Testis (tissue), 2 donors: ENCODE results near the gene C17orf100.

ENCODE experiments used
- POLR2A ChIP-seq: fragments of 450-650 bp; IDR thresholded peaks from one replicate; pipeline ENCODE4 v1.6.1; 2017; ENCODE audit warnings: antibody characterized with exemption, mild to moderate bottlenecking, moderate library complexity
- TF ChIP-seq, protein P1 (sequence below), 3 experiments: fragments of 450-650 bp in 2 of 3; fragments of 200-600 bp in 1 of 3; sonication (generic) in 1 of 3; IDR thresholded peaks; one replicate each; pipeline ENCODE4 v1.5.1; 2016 to 2019; ENCODE audit warnings: antibody characterized with exemption in 3 of 3, mild to moderate bottlenecking in 2 of 3, moderate library complexity in 1 of 3

GRCh38 chr17:6670999-6671398, 19.4 kb downstream of the C17orf100 start:
- TF ChIP-seq, protein P1, sequence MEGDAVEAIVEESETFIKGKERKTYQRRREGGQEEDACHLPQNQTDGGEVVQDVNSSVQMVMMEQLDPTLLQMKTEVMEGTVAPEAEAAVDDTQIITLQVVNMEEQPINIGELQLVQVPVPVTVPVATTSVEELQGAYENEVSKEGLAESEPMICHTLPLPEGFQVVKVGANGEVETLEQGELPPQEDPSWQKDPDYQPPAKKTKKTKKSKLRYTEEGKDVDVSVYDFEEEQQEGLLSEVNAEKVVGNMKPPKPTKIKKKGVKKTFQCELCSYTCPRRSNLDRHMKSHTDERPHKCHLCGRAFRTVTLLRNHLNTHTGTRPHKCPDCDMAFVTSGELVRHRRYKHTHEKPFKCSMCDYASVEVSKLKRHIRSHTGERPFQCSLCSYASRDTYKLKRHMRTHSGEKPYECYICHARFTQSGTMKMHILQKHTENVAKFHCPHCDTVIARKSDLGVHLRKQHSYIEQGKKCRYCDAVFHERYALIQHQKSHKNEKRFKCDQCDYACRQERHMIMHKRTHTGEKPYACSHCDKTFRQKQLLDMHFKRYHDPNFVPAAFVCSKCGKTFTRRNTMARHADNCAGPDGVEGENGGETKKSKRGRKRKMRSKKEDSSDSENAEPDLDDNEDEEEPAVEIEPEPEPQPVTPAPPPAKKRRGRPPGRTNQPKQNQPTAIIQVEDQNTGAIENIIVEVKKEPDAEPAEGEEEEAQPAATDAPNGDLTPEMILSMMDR (IDR thresholded peaks at IDR 0.05): no peak
- TF ChIP-seq POLR2A: no peak
